ENCODE measurements around the gene BDKRB1.

DNA sequence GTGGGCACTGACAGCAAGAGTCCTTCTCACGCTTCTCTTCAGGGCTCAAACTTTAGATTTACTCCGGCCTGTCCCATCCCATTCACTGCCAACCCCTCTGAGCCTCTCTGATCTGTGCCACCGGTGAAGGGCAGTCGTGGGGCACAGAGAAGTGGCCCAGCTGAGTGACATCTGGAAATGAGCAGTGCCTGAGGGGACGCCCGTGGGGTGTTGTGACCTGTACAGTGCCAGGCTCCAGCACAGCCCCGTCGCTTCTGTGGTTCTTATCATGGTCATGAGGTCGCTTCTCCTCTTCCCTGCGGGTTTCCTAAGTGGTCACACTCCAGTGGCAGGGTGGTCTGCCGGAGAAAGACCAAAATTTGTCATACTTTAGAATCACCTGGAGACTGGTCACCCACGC, 47.3 kb upstream of the BDKRB1 start:
- TF ChIP-seq POLR2A (IDR thresholded peaks at IDR 0.05): no peak
- TF ChIP-seq, protein P1, sequence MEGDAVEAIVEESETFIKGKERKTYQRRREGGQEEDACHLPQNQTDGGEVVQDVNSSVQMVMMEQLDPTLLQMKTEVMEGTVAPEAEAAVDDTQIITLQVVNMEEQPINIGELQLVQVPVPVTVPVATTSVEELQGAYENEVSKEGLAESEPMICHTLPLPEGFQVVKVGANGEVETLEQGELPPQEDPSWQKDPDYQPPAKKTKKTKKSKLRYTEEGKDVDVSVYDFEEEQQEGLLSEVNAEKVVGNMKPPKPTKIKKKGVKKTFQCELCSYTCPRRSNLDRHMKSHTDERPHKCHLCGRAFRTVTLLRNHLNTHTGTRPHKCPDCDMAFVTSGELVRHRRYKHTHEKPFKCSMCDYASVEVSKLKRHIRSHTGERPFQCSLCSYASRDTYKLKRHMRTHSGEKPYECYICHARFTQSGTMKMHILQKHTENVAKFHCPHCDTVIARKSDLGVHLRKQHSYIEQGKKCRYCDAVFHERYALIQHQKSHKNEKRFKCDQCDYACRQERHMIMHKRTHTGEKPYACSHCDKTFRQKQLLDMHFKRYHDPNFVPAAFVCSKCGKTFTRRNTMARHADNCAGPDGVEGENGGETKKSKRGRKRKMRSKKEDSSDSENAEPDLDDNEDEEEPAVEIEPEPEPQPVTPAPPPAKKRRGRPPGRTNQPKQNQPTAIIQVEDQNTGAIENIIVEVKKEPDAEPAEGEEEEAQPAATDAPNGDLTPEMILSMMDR (IDR thresholded peaks at IDR 0.05): no peak

All from Peyer's patch (tissue), 4 donors.